GM12892 (cell line): Measurements from ENCODE around the gene MACC1.

ENCODE experiments used
- POLR2A ChIP-seq: IDR thresholded peaks from 2 replicates; pipeline ENCODE4 v1.6.1; 2011; ENCODE audit warnings: low read depth, low read length, control low read depth
- POLR2AphosphoS5 ChIP-seq: IDR thresholded peaks from 2 replicates; pipeline ENCODE4 v1.6.1; 2011; ENCODE audit warnings: low read depth, low read length, control low read depth
- TAF1 ChIP-seq: IDR thresholded peaks from 2 replicates; pipeline ENCODE4 v1.6.1; 2011; ENCODE audit warnings: low read depth, mild to moderate bottlenecking, control low read depth, low read length, borderline replicate concordance

- no peak for TF ChIP-seq POLR2AphosphoS5
- TF ChIP-seq TAF1 = no peak
- no peak for TF ChIP-seq POLR2A
These were observed 63.6 kb downstream of the MACC1 start for GRCh38 chr7:20153567-20153966.
